Endothelial cell of umbilical vein (primary cell): ENCODE data around the gene PHPT1. TPM values are rescaled to one million over a fixed set of nuclear protein-coding genes. Genes with fewer than 3 reads are reported as not detected.

ENCODE experiments used
- BruUV-seq: library from RNA; stranded (reverse); fragments of 400-500 nt; replicated peaks from 2 replicates; lab custom pipeline; 2021; lab: Mats Ljungman, UMichigan
- CTCF ChIA-PET: fragments of 300-600, 350-600 bp; sonication (Branson Sonifier 250); formaldehyde crosslinking; loops from one replicate; lab custom pipeline; 2021; ENCODE audit warnings: antibody characterized with exemption, inconsistent platforms; lab: Charles Lee
- POLR2A ChIA-PET: fragments of 300-600, 350-600 bp; sonication (Branson Sonifier 250); formaldehyde crosslinking; loops from one replicate; lab custom pipeline; 2021; ENCODE audit warnings: antibody characterized with exemption, inconsistent platforms; lab: Charles Lee
- DNase-seq: peaks from one replicate; pipeline ENCODE4 v3.0.0-alpha.2; 2011; ENCODE audit warnings: low read depth, low spot score
- FAIRE-seq: peaks from 2 replicates; lab custom pipeline; 2011; peaks lifted over from hg19 to GRCh38; lab: Jason Lieb, UNC
- H2AFZ ChIP-seq: 2 replicates; pipeline ENCODE4 v1.6.0; 2012; ENCODE audit warnings: low read depth, low read length, control low read depth, inconsistent platforms
- H3K27ac ChIP-seq: 2 replicates; pipeline ENCODE4 v1.5.1; 2011; ENCODE audit warnings: low read depth, mild to moderate bottlenecking, control low read depth, low read length, moderate library complexity; ENCODE audit not compliant: insufficient read depth
- H3K27me3 ChIP-seq, 2 experiments: 2 replicates each; pipeline versions ENCODE4 v1.6.0 to v1.6.1; 2011; ENCODE audit warnings: low read length in 2 of 2, mixed read lengths in 1 of 2; ENCODE audit not compliant: control insufficient read depth in 2 of 2, insufficient read depth in 2 of 2
- H3K36me3 ChIP-seq, 2 experiments: 2 replicates in 1 of 2; 3 replicates in 1 of 2; pipeline ENCODE4 v1.5.1; 2011; ENCODE audit warnings: low read length in 2 of 2, mild to moderate bottlenecking in 1 of 2, moderate library complexity in 1 of 2; ENCODE audit not compliant: control insufficient read depth in 2 of 2, insufficient read depth in 2 of 2; ENCODE audit errors: extremely low read depth in 1 of 2
- H3K4me1 ChIP-seq: 3 replicates; pipeline ENCODE4 v1.5.1; 2011; ENCODE audit warnings: mild to moderate bottlenecking, low read length; ENCODE audit not compliant: control insufficient read depth, insufficient read depth; ENCODE audit errors: extremely low read depth
- H3K4me2 ChIP-seq: 2 replicates; pipeline ENCODE4 v1.6.1; 2011; ENCODE audit warnings: low read length, control low read depth, mixed read lengths; ENCODE audit not compliant: insufficient read depth
- H3K4me3 ChIP-seq, 3 experiments: fragments of 200-600 bp in 1 of 3; sonication (generic), shearing (Covaris generic) in 1 of 3; replicated peaks in 1 of 3; 2 replicates each; pipeline ENCODE4 v1.5.1; 2011 to 2016; ENCODE audit warnings: control low read depth in 3 of 3, low read length in 3 of 3, mild to moderate bottlenecking in 2 of 3, inconsistent platforms in 1 of 3, low read depth in 1 of 3, moderate library complexity in 1 of 3; ENCODE audit not compliant: insufficient read depth in 1 of 3
- H3K79me2 ChIP-seq: 2 replicates; pipeline ENCODE4 v1.6.0; 2012; ENCODE audit warnings: low read length, inconsistent platforms; ENCODE audit not compliant: control insufficient read depth, insufficient read depth
- H3K9ac ChIP-seq: replicated peaks from 2 replicates; pipeline ENCODE3; 2011; ENCODE audit warnings: low read length, control low read depth; ENCODE audit not compliant: insufficient read depth; ENCODE audit errors: extremely low read depth
- H3K9me1 ChIP-seq: replicated peaks from 3 replicates; pipeline ENCODE4 v1.6.0; 2011; ENCODE audit warnings: mild to moderate bottlenecking, low read length; ENCODE audit not compliant: control insufficient read depth, insufficient read depth; ENCODE audit errors: extremely low read depth
- H3K9me3 ChIP-seq: replicated peaks from 2 replicates; pipeline ENCODE4 v1.5.1; 2012; ENCODE audit warnings: low read length, inconsistent platforms; ENCODE audit not compliant: control insufficient read depth, insufficient read depth
- H4K20me1 ChIP-seq: replicated peaks from 2 replicates; pipeline ENCODE3; 2011; ENCODE audit warnings: mild to moderate bottlenecking, low read length; ENCODE audit not compliant: control insufficient read depth, insufficient read depth; ENCODE audit errors: extremely low read depth
- CTCF ChIP-seq, 2 donors: IDR thresholded peaks; 1 replicate in 1 of 2; 2 replicates in 1 of 2; pipeline ENCODE4 v1.5.1; 2011; ENCODE audit warnings: low read length in 2 of 2, mild to moderate bottlenecking in 2 of 2, moderate library complexity in 2 of 2, control low read depth in 1 of 2, inconsistent platforms in 1 of 2, low read depth in 1 of 2; ENCODE audit not compliant: insufficient read depth in 1 of 2; ENCODE audit errors: extremely low read depth in 1 of 2
- EZH2 ChIP-seq: IDR thresholded peaks from 2 replicates; pipeline ENCODE4 v1.6.1; 2012; ENCODE audit warnings: borderline replicate concordance, low read depth, mild to moderate bottlenecking, moderate library complexity, low read length, inconsistent platforms; ENCODE audit not compliant: severe bottlenecking
- FOS ChIP-seq: IDR thresholded peaks from 2 replicates; pipeline ENCODE4 v1.6.1; 2011; ENCODE audit warnings: mild to moderate bottlenecking, low read length, moderate library complexity, borderline replicate concordance; ENCODE audit not compliant: insufficient read depth
- GATA2 ChIP-seq: IDR thresholded peaks from 2 replicates; pipeline ENCODE4 v1.7.0; 2011; ENCODE audit warnings: low read depth, mild to moderate bottlenecking, moderate library complexity, mixed read lengths, low read length; ENCODE audit not compliant: insufficient read length, insufficient read depth
- JUN ChIP-seq: IDR thresholded peaks from 2 replicates; pipeline ENCODE4 v1.6.1; 2011; ENCODE audit warnings: borderline replicate concordance, low read depth; ENCODE audit not compliant: insufficient read length, insufficient read depth
- MAX ChIP-seq: IDR thresholded peaks from 2 replicates; pipeline ENCODE4 v1.6.1; 2011; ENCODE audit not compliant: insufficient read depth, insufficient read length
- MYC ChIP-seq: IDR thresholded peaks from one replicate; pipeline ENCODE4 v1.6.1; 2011; ENCODE audit warnings: mild to moderate bottlenecking, low read depth, low read length
- POLR2A ChIP-seq: IDR thresholded peaks from 2 replicates; pipeline ENCODE4 v1.6.1; 2012; ENCODE audit warnings: low read depth, mild to moderate bottlenecking, control low read depth, low read length
- POLR2AphosphoS5 ChIP-seq: IDR thresholded peaks from 2 replicates; pipeline ENCODE4 v1.6.1; 2012; ENCODE audit warnings: low read depth, mild to moderate bottlenecking, control low read depth, low read length, moderate library complexity; ENCODE audit not compliant: insufficient read depth
- dilution Hi-C: fragments of 300-500 bp; cut with MboI; formaldehyde crosslinking; loops from one replicate; pipeline ENCODE4 v1.15.0; 2019; ENCODE audit warnings: low sequenced_read_pairs; ENCODE audit not compliant: extremely low pct_ligation_motif_present
- intact Hi-C: fragments of 100-400 bp; cut with micrococcal nuclease; formaldehyde crosslinking; loops from one replicate; pipeline ENCODE4 v1.10.0; 2022
- polyA plus RNA-seq, 4 experiments: library from polyadenylated mRNA; depleted of rRNA in 3 of 4; stranded (reverse) in 3 of 4; unstranded in 1 of 4; fragments of >200 nt; gene quantifications; 2 replicates each; pipeline versions ENCODE4 v1.2.1 to v1.2.3, GENCODE V29; 2011 to 2012; ENCODE audit warnings: missing spikeins in 1 of 4
- total RNA-seq: library from RNA; stranded (reverse); gene quantifications from 2 replicates; pipeline ENCODE4 v1.2.3, GENCODE V29; 2021

The PHPT1 gene
- total and polyA plus RNA-seq, 2 donors (not counting 3 experiments of a cell fraction or from before 2014, with no cell fraction given) = 139 to 319 TPM

GRCh38 chr9:136829412-136829811 lies 19.8 kb upstream of the PHPT1 start:
- Histone ChIP-seq H3K4me2 (no peak overlapping the region), H3K36me3 (peaks cover 11 to 45% of the 10 kb centered on the region in 2 experiments), H3K9me3 (no peaks in the 10 kb centered on the region), H3K4me1 (no peaks in the 10 kb centered on the region), H3K79me2 (no peaks in the 10 kb centered on the region), H3K9ac (no peak overlapping the region), H3K27ac (no peak overlapping the region), H3K27me3 (no peaks in the 10 kb centered on the region), H4K20me1 (no peaks in the 10 kb centered on the region), H3K4me3 (no peak overlapping the region), H2AFZ (no peak overlapping the region), H3K9me1 (no peaks in the 10 kb centered on the region)
- DNase-seq (no peak), FAIRE-seq (no peak)
- ChIA-PET POLR2A (no interaction called here), CTCF (no interaction called here)
- no TSS peak for BruUV-seq
- intact Hi-C loops = no loop called here
- dilution Hi-C loops = no loop called here
- no peak for TF ChIP-seq POLR2AphosphoS5
- no peak for TF ChIP-seq MAX
- no peak for TF ChIP-seq GATA2
- TF ChIP-seq JUN = no peak
- no peak for TF ChIP-seq FOS
- TF ChIP-seq MYC = no peak
- TF ChIP-seq POLR2A = no peak
- TF ChIP-seq EZH2 = no peak
- no peak for TF ChIP-seq CTCF (IDR thresholded peaks at IDR 0.05; ENCODE audit: extremely low read depth in 1 of 2, insufficient read depth in 1 of 2, low read depth in 1 of 2, low read length in 2 of 2)
